H1 (cell line): ENCODE measurements around the gene G6PC3. TPM values are rescaled to one million over a fixed set of nuclear protein-coding genes. Genes with fewer than 3 reads are reported as not detected.
"Not testable (repeated sequence)": the region's sequence is repeated elsewhere in the genome, so short reads cannot be mapped to it uniquely, and the experiment has no call there.

Experiments used
- CTCF ChIA-PET: fragments of 300-600 bp; sonication (Branson Sonifier 250); formaldehyde crosslinking; loops from one replicate; lab custom pipeline; 2021; ENCODE audit not compliant: partially characterized antibody; lab: Charles Lee
- POLR2A ChIA-PET: fragments of 300-600 bp; sonication (Branson Sonifier 250); formaldehyde crosslinking; loops from one replicate; lab custom pipeline; 2021; ENCODE audit warnings: inconsistent platforms; ENCODE audit not compliant: partially characterized antibody; lab: Charles Lee
- DNase-seq, 2 experiments: peaks; one replicate each; pipeline versions ENCODE4 v3.0.0 to v3.0.0-alpha.2; 2010 to 2022; ENCODE audit warnings: low spot score in 2 of 2, low read depth in 1 of 2, mixed read lengths in 1 of 2
- FAIRE-seq: peaks from 2 replicates; lab custom pipeline; 2011; peaks lifted over from hg19 to GRCh38; lab: Jason Lieb, UNC
- H2AFZ ChIP-seq: 2 replicates; pipeline ENCODE4 v1.8.1; 2012; ENCODE audit warnings: low read length, inconsistent platforms
- H2AK5ac ChIP-seq: 2 replicates; pipeline ENCODE4 v1.6.1; 2013; ENCODE audit warnings: low read depth, low read length
- H2BK120ac ChIP-seq: replicated peaks from 2 replicates; pipeline ENCODE3; 2013; ENCODE audit warnings: low read depth, low read length, inconsistent platforms
- H2BK12ac ChIP-seq: 2 replicates; pipeline ENCODE4 v1.6.1; 2013; ENCODE audit warnings: low read depth, low read length
- H2BK15ac ChIP-seq: 2 replicates; pipeline ENCODE4 v1.6.1; 2013; ENCODE audit warnings: low read length
- H2BK20ac ChIP-seq: 2 replicates; pipeline ENCODE4 v1.6.1; 2013; ENCODE audit warnings: low read length
- H2BK5ac ChIP-seq: 2 replicates; pipeline ENCODE4 v1.6.1; 2013; ENCODE audit warnings: low read depth, low read length
- H3K14ac ChIP-seq: 2 replicates; pipeline ENCODE4 v1.6.1; 2013; ENCODE audit warnings: inconsistent platforms; ENCODE audit not compliant: insufficient read length
- H3K18ac ChIP-seq: 2 replicates; pipeline ENCODE4 v1.6.1; 2013; ENCODE audit warnings: low read length; ENCODE audit errors: extremely low read depth
- H3K23ac ChIP-seq: 2 replicates; pipeline ENCODE4 v1.6.1; 2013; ENCODE audit warnings: inconsistent platforms; ENCODE audit not compliant: insufficient read length
- H3K23me2 ChIP-seq: 2 replicates; pipeline ENCODE4 v1.6.1; 2013; ENCODE audit warnings: low read depth, low read length
- H3K27ac ChIP-seq: 2 replicates; pipeline ENCODE4 v1.6.1; 2011; ENCODE audit warnings: low read depth, low read length, inconsistent platforms
- H3K27me3 ChIP-seq, 4 experiments: replicated peaks in 1 of 4; 1 replicate in 1 of 4; 2 replicates in 3 of 4; pipeline versions ENCODE4 v1.6.1 to v1.8.1; 2011 to 2013; ENCODE audit warnings: low read length in 3 of 4, mild to moderate bottlenecking in 3 of 4, inconsistent platforms in 2 of 4, mixed read lengths in 2 of 4, moderate library complexity in 1 of 4; ENCODE audit not compliant: control insufficient read depth in 3 of 4, insufficient read depth in 3 of 4; ENCODE audit errors: extremely low read depth in 1 of 4
- H3K36me3 ChIP-seq, 4 experiments: 2 replicates each; pipeline versions ENCODE4 v1.6.1 to v1.8.1; 2011 to 2013; ENCODE audit warnings: mild to moderate bottlenecking in 4 of 4, low read length in 3 of 4, moderate library complexity in 2 of 4, control low read depth in 1 of 4, inconsistent platforms in 1 of 4; ENCODE audit not compliant: insufficient read depth in 4 of 4, control insufficient read depth in 2 of 4
- H3K4ac ChIP-seq: replicated peaks from 2 replicates; pipeline ENCODE3; 2013; ENCODE audit warnings: low read length, low read depth, mixed read lengths, inconsistent platforms; ENCODE audit not compliant: insufficient read length
- H3K4me1 ChIP-seq, 4 experiments: replicated peaks in 1 of 4; 1 replicate in 1 of 4; 2 replicates in 3 of 4; pipeline versions ENCODE4 v1.6.1 to v1.8.1; 2011 to 2013; ENCODE audit warnings: low read length in 3 of 4, inconsistent platforms in 2 of 4, mixed read lengths in 1 of 4; ENCODE audit not compliant: insufficient read depth in 4 of 4, control insufficient read depth in 3 of 4
- H3K4me2 ChIP-seq, 2 experiments: 2 replicates each; pipeline versions ENCODE4 v1.6.1 to v1.8.1; 2011 to 2013; ENCODE audit warnings: low read depth in 2 of 2, low read length in 2 of 2, control low read depth in 1 of 2, inconsistent platforms in 1 of 2, mild to moderate bottlenecking in 1 of 2; ENCODE audit not compliant: insufficient read depth in 1 of 2
- H3K4me3 ChIP-seq, 4 experiments: fragments of 200-600, 300-600 bp in 1 of 4; sonication (generic), shearing (Covaris generic), sonication (Bioruptor Twin) in 1 of 4; 2 replicates each; pipeline versions ENCODE4 v1.5.1 to v1.8.1; 2011 to 2016; ENCODE audit warnings: low read length in 4 of 4, low read depth in 3 of 4, control low read depth in 2 of 4, inconsistent platforms in 2 of 4, mild to moderate bottlenecking in 2 of 4, mixed read lengths in 1 of 4, moderate library complexity in 1 of 4; ENCODE audit not compliant: insufficient read depth in 2 of 4; ENCODE audit errors: extremely low read depth in 1 of 4
- H3K56ac ChIP-seq: replicated peaks from 2 replicates; pipeline ENCODE3; 2013; ENCODE audit warnings: low read depth, mild to moderate bottlenecking, mixed read lengths, low read length, inconsistent platforms; ENCODE audit not compliant: insufficient read length
- H3K79me1 ChIP-seq: 2 replicates; pipeline ENCODE4 v1.6.1; 2013; ENCODE audit warnings: low read depth, low read length, control low read depth
- H3K79me2 ChIP-seq, 2 experiments: 2 replicates each; pipeline versions ENCODE4 v1.6.1 to v1.8.1; 2012 to 2013; ENCODE audit warnings: low read length in 2 of 2, mild to moderate bottlenecking in 2 of 2, inconsistent platforms in 1 of 2; ENCODE audit not compliant: insufficient read depth in 2 of 2, control insufficient read depth in 1 of 2
- H3K9ac ChIP-seq, 4 experiments: replicated peaks in 1 of 4; 1 replicate in 1 of 4; 2 replicates in 3 of 4; pipeline versions ENCODE4 v1.6.1 to v1.8.1; 2011 to 2013; ENCODE audit warnings: low read depth in 3 of 4, low read length in 3 of 4, control low read depth in 2 of 4, mild to moderate bottlenecking in 2 of 4, moderate library complexity in 2 of 4, inconsistent platforms in 1 of 4; ENCODE audit errors: extremely low read depth in 1 of 4
- H3K9me3 ChIP-seq, 2 experiments: 2 replicates each; pipeline versions ENCODE4 v1.6.1 to v1.8.1; 2012 to 2013; ENCODE audit warnings: mild to moderate bottlenecking in 2 of 2, moderate library complexity in 2 of 2, control low read depth in 1 of 2, inconsistent platforms in 1 of 2, low read depth in 1 of 2, low read length in 1 of 2, mixed read lengths in 1 of 2; ENCODE audit not compliant: insufficient read depth in 2 of 2
- H4K20me1 ChIP-seq, 2 experiments: replicated peaks in 1 of 2; 2 replicates each; pipeline versions ENCODE3 to v1.8.1; 2011 to 2013; ENCODE audit warnings: inconsistent platforms in 2 of 2, low read length in 2 of 2, mild to moderate bottlenecking in 1 of 2; ENCODE audit not compliant: insufficient read depth in 2 of 2, control insufficient read depth in 1 of 2
- H4K5ac ChIP-seq: 2 replicates; pipeline ENCODE4 v1.6.1; 2013; ENCODE audit warnings: low read length, low read depth, mixed read lengths, inconsistent platforms; ENCODE audit not compliant: insufficient read length
- H4K8ac ChIP-seq: 2 replicates; pipeline ENCODE4 v1.8.0; 2013; ENCODE audit warnings: mild to moderate bottlenecking, moderate library complexity, low read length, inconsistent platforms; ENCODE audit not compliant: insufficient read depth; ENCODE audit errors: extremely low read depth
- H4K91ac ChIP-seq: replicated peaks from 2 replicates; pipeline ENCODE3; 2013; ENCODE audit warnings: low read length, mixed read lengths, inconsistent platforms; ENCODE audit not compliant: insufficient read length
- CBX8 ChIP-seq: fragments of 300-800, 300-1000 bp; sonication (generic); IDR thresholded peaks from 2 replicates; pipeline ENCODE4 v1.7.1; 2016; ENCODE audit warnings: low read depth, low read length, borderline replicate concordance
- SAP30 ChIP-seq: fragments of 300-600 bp; sonication (generic); IDR thresholded peaks from 2 replicates; pipeline ENCODE4 v1.7.1; 2012; ENCODE audit warnings: low read length, moderate library complexity, mild to moderate bottlenecking, inconsistent platforms; ENCODE audit not compliant: insufficient read depth, insufficient replicate concordance
- TCF12 ChIP-seq: IDR thresholded peaks from 2 replicates; pipeline ENCODE4 v1.6.1; 2011; ENCODE audit warnings: low read depth, mild to moderate bottlenecking, low read length
- YY1 ChIP-seq: IDR thresholded peaks from 2 replicates; pipeline ENCODE4 v1.6.1; 2011; ENCODE audit warnings: low read depth, mild to moderate bottlenecking, low read length
- ZNF274 ChIP-seq: IDR thresholded peaks from 2 replicates; pipeline ENCODE4 v1.7.0; 2012; ENCODE audit warnings: low read length, borderline replicate concordance; ENCODE audit errors: extremely low read depth
- WGBS, 2 experiments: shearing (Covaris generic) in 1 of 2; methylation state at CpG; one replicate each; pipeline versions ENCODE4 v1.1.6 to v1.1.7; 2013 to 2015; ENCODE audit warnings: low lambda C conversion rate in 2 of 2, mixed read lengths in 2 of 2, inconsistent platforms in 1 of 2, low coverage in 1 of 2, missing lambda C conversion rate in 1 of 2; ENCODE audit not compliant: insufficient replicate concordance in 2 of 2, insufficient coverage in 1 of 2, insufficient read length in 1 of 2; ENCODE audit errors: extremely low coverage in 1 of 2, missing lambda C conversion rate in 1 of 2; 5-methylcytosine and 5-hydroxymethylcytosine counted together
- polyA plus RNA-seq, 7 experiments: library from polyadenylated mRNA; depleted of rRNA in 3 of 7; stranded (reverse) in 5 of 7; unstranded in 2 of 7; fragments of >200 nt in 5 of 7; fragments of 200-250 nt in 2 of 7; gene quantifications; 1 replicate in 5 of 7; 2 replicates in 1 of 7; 4 replicates in 1 of 7; pipeline versions ENCODE4 v1.2.1 to v1.2.3, GENCODE V29; 2011 to 2013; ENCODE audit warnings: missing spikeins in 2 of 7, mixed read lengths in 2 of 7
- total RNA-seq: library from RNA; stranded (reverse); fragmentation: NEBNext Ultra II Directional; extraction: Animal tissue kit (Norgen Biotek cat#: 25700); gene quantifications from 2 replicates; pipeline ENCODE4 v1.2.1, GENCODE V29; 2021

G6PC3 gene
- total and polyA plus RNA-seq, 2 of the 8 experiments (the other 6 are each of a cell fraction or from before 2014, with no cell fraction given): 104 to 343 TPM

DNA sequence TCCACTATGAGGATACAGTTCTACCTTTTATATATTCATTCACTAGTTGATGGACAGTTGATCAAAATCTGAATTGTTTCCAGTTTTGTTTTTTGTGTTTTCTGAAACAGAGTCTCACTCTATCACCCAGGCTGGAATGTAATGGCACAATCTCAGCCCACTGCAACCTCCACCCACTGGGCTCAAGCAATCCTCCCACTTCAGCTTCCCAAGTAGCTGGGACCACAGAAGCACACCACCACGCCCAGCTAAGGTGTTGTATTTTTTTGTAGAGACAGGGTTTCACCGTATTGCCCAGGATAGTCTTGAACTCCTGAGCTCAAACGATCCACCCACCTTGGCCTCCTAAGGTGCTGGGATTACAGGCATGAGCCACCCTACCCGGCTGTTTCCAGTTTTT is 25.0 kb upstream of the G6PC3 start (continued):
- TF ChIP-seq TCF12 (no peak), ZNF274 (no peak), YY1 (no peak), SAP30 (no peak), CBX8 (no peak)

DNA sequence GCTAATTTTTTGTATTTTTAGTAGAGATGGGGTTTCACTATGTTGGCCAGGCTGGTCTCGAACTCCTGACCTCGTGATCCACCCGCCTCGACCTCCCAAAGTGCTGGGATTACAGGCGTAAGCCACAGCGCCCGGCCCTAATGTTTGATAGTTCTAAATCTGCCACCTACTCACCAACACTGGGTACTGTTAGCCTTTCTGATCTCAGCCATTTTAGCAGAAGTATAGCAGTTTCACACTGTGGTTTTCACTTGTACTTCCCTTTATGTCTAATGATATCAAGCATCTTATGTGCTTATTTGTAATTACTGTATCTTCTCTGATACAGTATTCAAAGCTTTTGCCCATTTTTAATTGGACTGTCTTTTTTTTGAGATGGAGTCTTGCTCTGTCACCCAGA is 23.6 kb upstream of the G6PC3 start:
- not testable (repeated sequence) for H3K14ac ChIP-seq, DNase-seq

More for the DNA sequence above, 23.6 kb upstream of the G6PC3 start:
- 96% methylated on average over 7 of the region's 7 CpGs; no CpG with 5 or more reads in 1 of the 2 experiments for WGBS, 2 experiments
- H2BK5ac ChIP-seq, H3K56ac ChIP-seq, H3K4ac ChIP-seq, H3K23ac ChIP-seq, H3K79me1 ChIP-seq, H4K20me1 ChIP-seq, H3K4me1 ChIP-seq, H4K8ac ChIP-seq, H2AFZ ChIP-seq, H2AK5ac ChIP-seq, H3K9me3 ChIP-seq, H3K27me3 ChIP-seq, H3K4me2 ChIP-seq, H3K9ac ChIP-seq, H4K91ac ChIP-seq, H3K23me2 ChIP-seq, H3K27ac ChIP-seq, H2BK120ac ChIP-seq, H2BK20ac ChIP-seq, FAIRE-seq, H2BK12ac ChIP-seq, H3K18ac ChIP-seq, H3K4me3 ChIP-seq, H2BK15ac ChIP-seq, H4K5ac ChIP-seq: not testable (repeated sequence)
- CTCF ChIA-PET: interaction anchor here (0.6 to 1.8 kb wide), 3 partner anchors 9 to 38 kb away, joined by 3 to 4 read pairs (median 3); no protein-coding TSS in a partner anchor
- Histone ChIP-seq H3K79me2 (peaks cover 0 to 76% of the 10 kb centered on the region in 2 experiments; a peak in 2 of 4 replicates), H3K36me3 (peaks cover 4 to 57% (median 25%) of the 10 kb centered on the region in 4 experiments)
- POLR2A ChIA-PET: interaction anchor here (1.2 kb wide), 1 partner anchor 16 kb away, joined by 3 read pairs; no protein-coding TSS in a partner anchor
